HG03095 (cell line): ENCODE data around the gene IMMP2L.

Source experiments
- ATAC-seq: cut with Tn5 transposase; IDR thresholded peaks from one replicate; pipeline ENCODE4 v1.9.1; 2021; ENCODE audit warnings: moderate library complexity; ENCODE audit not compliant: unreplicated experiment

IMMP2L gene

DNA sequence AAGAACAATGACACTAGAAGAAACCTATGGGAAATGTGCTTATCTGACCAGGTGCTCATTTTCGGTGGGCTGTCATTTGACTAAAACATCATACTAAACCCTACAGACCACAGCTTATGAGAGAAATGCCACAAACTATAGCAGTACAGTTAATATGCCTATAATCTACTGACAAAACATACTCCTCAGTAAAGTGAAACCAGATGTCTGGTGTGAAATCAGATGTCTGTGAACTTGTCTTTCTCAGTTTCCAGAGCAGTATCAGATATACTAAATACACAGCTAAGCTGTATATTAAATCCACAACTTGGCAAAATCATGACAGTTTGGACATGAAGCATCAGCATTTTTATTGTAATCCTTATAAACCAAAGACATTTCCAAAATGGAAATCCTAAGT lies 3.3 kb downstream of the IMMP2L start:
- ATAC-seq, result peak; percentile 63

DNA sequence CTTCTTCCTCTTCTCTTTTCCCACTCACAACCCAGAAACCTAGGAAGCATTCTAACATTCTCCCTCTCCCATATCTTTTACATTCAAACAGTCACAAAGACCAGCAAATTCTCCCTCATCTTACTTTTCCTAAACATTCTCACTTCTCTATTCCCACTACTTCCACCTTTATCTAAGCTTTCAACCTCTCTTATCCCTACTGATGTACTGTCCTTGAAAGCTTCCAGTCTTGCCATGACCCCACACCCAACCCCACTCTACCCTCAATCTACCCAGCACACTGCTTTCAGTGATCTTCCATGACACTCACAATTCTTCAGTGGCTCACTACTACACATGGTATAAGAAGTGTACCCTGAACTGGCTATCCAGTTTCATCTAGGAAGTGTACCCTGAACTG lies 5.3 kb downstream of the IMMP2L start:
- no peak for ATAC-seq

GRCh38 chr7:111554086-111554485 lies 8.2 kb downstream of the IMMP2L start:
- ATAC-seq, result no peak

DNA sequence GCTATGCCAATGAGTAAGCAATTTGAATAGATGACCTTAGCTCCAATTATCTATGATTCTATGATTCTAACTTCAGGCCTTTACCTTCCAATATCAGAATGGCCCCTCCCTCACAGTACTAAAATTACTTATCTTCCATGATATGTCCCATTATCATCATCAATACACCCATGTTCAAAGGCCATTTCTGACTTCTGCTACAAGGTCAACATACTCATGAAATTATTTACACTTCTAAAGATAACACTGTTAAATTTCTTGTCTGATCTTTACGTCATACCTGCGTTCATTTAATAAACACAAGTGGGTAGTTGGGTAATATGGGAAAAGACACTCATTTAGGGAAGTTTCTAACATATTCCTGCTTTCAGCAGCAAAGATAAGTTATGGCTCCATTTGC lies 21.2 kb downstream of the IMMP2L start:
- no peak for ATAC-seq

GRCh38 chr7:111540199-111540815 lies 22.0 kb downstream of the IMMP2L start:
- ATAC-seq, result no peak

DNA sequence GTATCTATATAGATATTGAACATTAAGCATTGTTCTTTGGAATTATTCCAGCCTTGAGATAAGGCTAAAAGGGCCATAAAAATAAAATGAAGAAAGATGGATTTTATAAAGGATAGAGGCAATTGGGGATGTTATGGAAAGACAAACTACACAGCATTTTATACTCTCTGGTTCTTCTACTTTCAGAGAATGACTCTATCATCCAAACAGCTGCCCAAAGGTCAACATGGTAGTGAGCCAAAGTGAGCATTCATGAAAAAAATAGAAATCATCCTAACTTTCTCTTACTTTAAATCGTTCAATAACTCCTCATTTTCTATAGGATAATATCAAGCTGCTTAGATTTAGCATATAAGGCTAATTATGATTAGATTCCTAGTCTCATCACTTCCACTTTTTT lies 25.2 kb downstream of the IMMP2L start:
- ATAC-seq, result no peak

DNA sequence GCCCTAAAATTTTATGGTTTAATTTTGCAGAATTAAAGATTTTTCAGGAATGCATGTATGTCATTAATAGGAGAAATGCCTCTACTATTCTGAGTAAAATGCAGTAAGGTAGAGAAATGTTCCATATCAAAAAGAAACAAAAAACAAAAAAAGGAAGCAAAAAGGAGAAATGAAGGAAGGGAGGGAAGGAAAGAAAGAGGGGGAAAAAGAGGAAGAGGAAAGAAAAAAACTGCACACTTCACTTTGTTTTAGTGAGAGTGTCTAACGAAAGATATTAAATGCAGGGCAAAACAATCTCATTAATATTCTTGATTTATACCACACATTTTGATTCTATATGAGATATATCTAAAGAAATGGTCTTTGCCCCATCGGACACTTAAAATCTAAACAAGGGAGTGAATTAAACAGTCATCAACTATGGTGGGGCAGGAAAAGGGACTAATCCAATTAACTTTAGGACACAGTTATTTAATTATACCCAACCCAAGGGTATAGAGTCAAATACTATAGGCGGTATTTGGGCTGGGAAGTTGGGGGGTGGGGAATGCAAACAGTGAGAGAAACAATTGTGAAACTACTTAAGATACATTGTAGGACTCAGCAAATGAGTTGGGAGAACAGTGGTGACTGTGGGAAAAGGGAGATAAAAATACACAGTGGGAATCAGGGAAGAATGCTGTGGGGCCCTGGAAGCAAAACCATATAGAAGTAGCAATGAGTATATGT lies 27.0 kb downstream of the IMMP2L start:
- no peak for ATAC-seq

- ATAC-seq, result no peak
These were observed 29.7 kb downstream of the IMMP2L start for GRCh38 chr7:111532625-111533024.

- no peak for ATAC-seq
These were observed 30.3 kb downstream of the IMMP2L start for GRCh38 chr7:111531993-111532392.

DNA sequence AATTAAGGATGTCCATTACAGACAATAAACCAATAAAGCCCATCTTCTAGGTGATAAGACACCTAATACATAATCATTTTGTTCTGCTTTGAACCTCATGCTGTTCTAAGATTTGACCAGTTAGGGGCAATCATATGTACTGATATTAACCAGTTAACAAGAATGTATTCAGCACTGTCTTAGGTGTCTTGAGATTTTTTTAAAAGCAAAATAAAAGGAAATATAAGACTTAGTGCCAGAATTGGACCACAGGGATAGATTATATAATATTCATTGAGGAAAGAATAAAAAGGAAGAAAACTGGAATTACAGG lies 32.0 kb downstream of the IMMP2L start:
- ATAC-seq, result no peak

GRCh38 chr7:111529507-111530355 lies 32.6 kb downstream of the IMMP2L start:
- no peak for ATAC-seq

GRCh38 chr7:111528331-111528730 lies 34.0 kb downstream of the IMMP2L start:
- peak; percentile 52 for ATAC-seq

- ATAC-seq, result peak; percentile 91
These were observed 34.7 kb downstream of the IMMP2L start for GRCh38 chr7:111527545-111527944.

GRCh38 chr7:111525100-111525499 lies 37.2 kb downstream of the IMMP2L start:
- ATAC-seq, result no peak

- no peak for ATAC-seq
These were observed 40.6 kb downstream of the IMMP2L start for GRCh38 chr7:111521660-111522059.

GRCh38 chr7:111518264-111518663 lies 44.0 kb downstream of the IMMP2L start:
- ATAC-seq, result no peak

DNA sequence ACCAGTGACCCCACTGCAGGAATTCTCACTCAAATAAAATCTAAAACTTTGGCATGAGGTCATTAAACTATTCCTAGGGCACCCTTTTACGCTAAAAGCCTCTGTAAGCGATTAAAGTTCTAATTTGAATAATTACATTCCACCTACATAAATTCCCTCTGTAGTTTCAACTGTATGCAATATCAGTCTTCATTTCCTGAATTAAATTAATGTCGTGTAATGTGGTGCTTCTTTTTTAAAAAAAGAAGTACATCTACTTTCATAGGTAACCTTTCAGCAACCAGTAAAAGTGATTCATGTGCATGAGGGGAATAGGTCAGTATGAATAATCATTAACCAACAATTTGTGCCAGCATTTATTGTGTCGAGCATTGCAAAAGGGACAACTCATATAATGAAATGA lies 44.7 kb downstream of the IMMP2L start:
- no peak for ATAC-seq

- ATAC-seq, result no peak
These were observed 45.7 kb downstream of the IMMP2L start for GRCh38 chr7:111516612-111517011.

DNA sequence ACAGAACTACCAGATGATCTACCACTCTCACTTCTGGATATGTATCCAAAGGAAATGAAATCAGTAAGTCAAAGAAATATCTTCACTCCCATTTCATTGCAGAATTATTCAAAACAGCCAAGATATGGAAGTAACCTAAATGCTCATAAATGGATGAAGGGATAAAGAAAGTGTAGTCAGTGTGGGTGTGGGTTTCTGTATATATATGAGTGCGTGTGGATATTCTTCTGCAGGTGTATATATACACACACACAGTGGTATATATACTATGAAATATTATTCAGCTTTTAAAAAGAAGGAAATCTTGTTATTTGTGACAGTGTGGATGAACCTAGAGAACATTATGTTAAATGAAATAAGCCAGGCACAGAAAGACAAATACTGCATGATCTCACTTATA lies 48.7 kb downstream of the IMMP2L start:
- ATAC-seq, result no peak

DNA sequence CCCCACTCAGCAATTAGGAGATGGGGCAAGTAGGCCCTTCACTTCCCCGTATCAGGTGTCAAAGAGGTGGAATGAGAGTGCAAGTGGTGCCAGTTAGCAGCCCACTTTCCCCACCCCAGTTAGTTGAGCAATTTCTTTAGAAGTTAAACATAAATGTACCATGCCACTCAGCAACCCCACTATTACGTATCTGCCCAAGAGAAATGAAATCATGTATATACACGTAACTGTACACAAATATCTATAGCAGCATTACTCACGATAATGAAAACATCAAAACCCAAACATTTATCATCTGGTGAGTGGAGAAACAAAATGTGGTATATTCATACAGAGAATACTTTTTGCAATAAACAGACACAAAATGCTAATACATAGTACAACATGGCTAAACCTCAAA lies 50.4 kb downstream of the IMMP2L start:
- ATAC-seq, result no peak

- no peak for ATAC-seq
These were observed 51.5 kb downstream of the IMMP2L start for GRCh38 chr7:111510584-111511378.
